H1 (cell line): Measurements from ENCODE around the gene PIGU. TPM values are rescaled to one million over a fixed set of nuclear protein-coding genes. Genes with fewer than 3 reads are reported as not detected.

Experiments
- EZH2 ChIP-seq: fragments of 200-600 bp; sonication (generic); IDR thresholded peaks from 2 replicates; pipeline ENCODE4 v1.7.1; 2012; ENCODE audit warnings: low read depth, mild to moderate bottlenecking, moderate library complexity, low read length, inconsistent platforms; ENCODE audit not compliant: severe bottlenecking
- FOSL1 ChIP-seq: IDR thresholded peaks from 2 replicates; pipeline ENCODE4 v1.6.1; 2011; ENCODE audit warnings: mild to moderate bottlenecking, low read depth, low read length, moderate library complexity; ENCODE audit not compliant: insufficient read depth
- MAFK ChIP-seq: IDR thresholded peaks from 2 replicates; pipeline ENCODE4 v1.6.1; 2012; ENCODE audit warnings: low read depth, mild to moderate bottlenecking, improper control_type of control experiment, low read length
- RAD21 ChIP-seq, 2 experiments: IDR thresholded peaks in 1 of 2; conservative IDR thresholded peaks in 1 of 2; 2 replicates each; pipeline ENCODE4 v1.6.1; 2011; ENCODE audit warnings: low read depth in 2 of 2, low read length in 2 of 2, improper control_type of control experiment in 1 of 2, inconsistent platforms in 1 of 2, mild to moderate bottlenecking in 1 of 2, moderate library complexity in 1 of 2
- RBBP5 ChIP-seq: IDR thresholded peaks from 2 replicates; pipeline ENCODE4 v1.7.1; 2012; ENCODE audit warnings: low read depth, mild to moderate bottlenecking, inconsistent platforms, low read length, moderate library complexity, borderline replicate concordance
- RXRA ChIP-seq: IDR thresholded peaks from 2 replicates; pipeline ENCODE4 v1.6.1; 2011; ENCODE audit warnings: low read depth, mild to moderate bottlenecking, low read length, moderate library complexity; ENCODE audit not compliant: insufficient read depth
- SIN3A ChIP-seq, 2 experiments: IDR thresholded peaks in 1 of 2; conservative IDR thresholded peaks in 1 of 2; 2 replicates each; pipeline ENCODE4 v1.6.1; 2011 to 2012; ENCODE audit warnings: low read length in 2 of 2, improper control_type of control experiment in 1 of 2, low read depth in 1 of 2, mild to moderate bottlenecking in 1 of 2
- SP1 ChIP-seq: IDR thresholded peaks from 2 replicates; pipeline ENCODE4 v1.6.1; 2011; ENCODE audit warnings: low read depth, low read length
- SP2 ChIP-seq: IDR thresholded peaks from 2 replicates; pipeline ENCODE4 v1.6.1; 2012; ENCODE audit warnings: mild to moderate bottlenecking, low read length, inconsistent platforms
- SUZ12 ChIP-seq: fragments of 200-600 bp; sonication (generic); IDR thresholded peaks from 2 replicates; pipeline ENCODE4 v1.6.1; 2012; ENCODE audit warnings: mild to moderate bottlenecking, inconsistent platforms, low read length, moderate library complexity, mixed read lengths
- polyA plus RNA-seq, 7 experiments: library from polyadenylated mRNA; depleted of rRNA in 3 of 7; stranded (reverse) in 5 of 7; unstranded in 2 of 7; fragments of >200 nt in 5 of 7; fragments of 200-250 nt in 2 of 7; gene quantifications; 1 replicate in 5 of 7; 2 replicates in 1 of 7; 4 replicates in 1 of 7; pipeline versions ENCODE4 v1.2.1 to v1.2.3, GENCODE V29; 2011 to 2013; ENCODE audit warnings: missing spikeins in 2 of 7, mixed read lengths in 2 of 7
- total RNA-seq: library from RNA; stranded (reverse); fragmentation: NEBNext Ultra II Directional; extraction: Animal tissue kit (Norgen Biotek cat#: 25700); gene quantifications from 2 replicates; pipeline ENCODE4 v1.2.1, GENCODE V29; 2021
- TF ChIP-seq, protein P1 (sequence below): fragments of 300-600 bp; sonication (generic); IDR thresholded peaks from 2 replicates; pipeline ENCODE4 v1.7.1; 2012; ENCODE audit warnings: low read length, moderate library complexity, mild to moderate bottlenecking, inconsistent platforms; ENCODE audit not compliant: insufficient replicate concordance

The PIGU gene
- total and polyA plus RNA-seq, 2 of the 8 experiments (the other 6 are each of a cell fraction or from before 2014, with no cell fraction given) = 28.3 to 117 TPM

DNA sequence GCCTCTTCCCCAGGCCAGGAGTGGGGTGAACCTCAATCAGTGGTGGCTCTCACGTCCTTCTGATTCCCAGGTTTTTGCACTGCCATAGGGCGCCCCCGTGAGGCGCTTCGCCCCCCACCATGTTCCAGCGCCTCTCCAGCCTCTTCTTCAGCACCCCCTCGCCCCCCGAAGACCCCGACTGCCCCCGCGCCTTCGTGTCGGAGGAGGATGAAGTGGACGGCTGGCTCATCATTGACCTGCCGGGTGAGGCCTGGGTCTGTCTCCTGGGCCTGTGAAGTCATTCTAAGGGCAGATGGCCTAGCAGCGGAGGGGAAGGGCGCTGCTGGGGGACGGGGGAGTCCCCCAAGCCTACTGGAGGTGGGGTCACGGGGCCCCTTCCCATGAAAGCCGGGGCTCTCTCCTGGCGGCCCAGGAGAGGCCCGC, 31.7 kb upstream of the PIGU start (continued):
- TF ChIP-seq EZH2 = no peak
- 0 out of 4 replicates have a peak, but pooled peaks of 1 of the 2 experiments have one; percentile 8 for TF ChIP-seq SIN3A (conservative IDR thresholded peaks at IDR 0.05 in 1 of 2, IDR thresholded peaks at IDR 0.05 in 1 of 2; ENCODE audit: low read depth in 1 of 2, low read length in 2 of 2)
- no peak for TF ChIP-seq MAFK
- TF ChIP-seq SUZ12 = no peak; the same call in 1 of the 2 replicates
- TF ChIP-seq, protein P1, sequence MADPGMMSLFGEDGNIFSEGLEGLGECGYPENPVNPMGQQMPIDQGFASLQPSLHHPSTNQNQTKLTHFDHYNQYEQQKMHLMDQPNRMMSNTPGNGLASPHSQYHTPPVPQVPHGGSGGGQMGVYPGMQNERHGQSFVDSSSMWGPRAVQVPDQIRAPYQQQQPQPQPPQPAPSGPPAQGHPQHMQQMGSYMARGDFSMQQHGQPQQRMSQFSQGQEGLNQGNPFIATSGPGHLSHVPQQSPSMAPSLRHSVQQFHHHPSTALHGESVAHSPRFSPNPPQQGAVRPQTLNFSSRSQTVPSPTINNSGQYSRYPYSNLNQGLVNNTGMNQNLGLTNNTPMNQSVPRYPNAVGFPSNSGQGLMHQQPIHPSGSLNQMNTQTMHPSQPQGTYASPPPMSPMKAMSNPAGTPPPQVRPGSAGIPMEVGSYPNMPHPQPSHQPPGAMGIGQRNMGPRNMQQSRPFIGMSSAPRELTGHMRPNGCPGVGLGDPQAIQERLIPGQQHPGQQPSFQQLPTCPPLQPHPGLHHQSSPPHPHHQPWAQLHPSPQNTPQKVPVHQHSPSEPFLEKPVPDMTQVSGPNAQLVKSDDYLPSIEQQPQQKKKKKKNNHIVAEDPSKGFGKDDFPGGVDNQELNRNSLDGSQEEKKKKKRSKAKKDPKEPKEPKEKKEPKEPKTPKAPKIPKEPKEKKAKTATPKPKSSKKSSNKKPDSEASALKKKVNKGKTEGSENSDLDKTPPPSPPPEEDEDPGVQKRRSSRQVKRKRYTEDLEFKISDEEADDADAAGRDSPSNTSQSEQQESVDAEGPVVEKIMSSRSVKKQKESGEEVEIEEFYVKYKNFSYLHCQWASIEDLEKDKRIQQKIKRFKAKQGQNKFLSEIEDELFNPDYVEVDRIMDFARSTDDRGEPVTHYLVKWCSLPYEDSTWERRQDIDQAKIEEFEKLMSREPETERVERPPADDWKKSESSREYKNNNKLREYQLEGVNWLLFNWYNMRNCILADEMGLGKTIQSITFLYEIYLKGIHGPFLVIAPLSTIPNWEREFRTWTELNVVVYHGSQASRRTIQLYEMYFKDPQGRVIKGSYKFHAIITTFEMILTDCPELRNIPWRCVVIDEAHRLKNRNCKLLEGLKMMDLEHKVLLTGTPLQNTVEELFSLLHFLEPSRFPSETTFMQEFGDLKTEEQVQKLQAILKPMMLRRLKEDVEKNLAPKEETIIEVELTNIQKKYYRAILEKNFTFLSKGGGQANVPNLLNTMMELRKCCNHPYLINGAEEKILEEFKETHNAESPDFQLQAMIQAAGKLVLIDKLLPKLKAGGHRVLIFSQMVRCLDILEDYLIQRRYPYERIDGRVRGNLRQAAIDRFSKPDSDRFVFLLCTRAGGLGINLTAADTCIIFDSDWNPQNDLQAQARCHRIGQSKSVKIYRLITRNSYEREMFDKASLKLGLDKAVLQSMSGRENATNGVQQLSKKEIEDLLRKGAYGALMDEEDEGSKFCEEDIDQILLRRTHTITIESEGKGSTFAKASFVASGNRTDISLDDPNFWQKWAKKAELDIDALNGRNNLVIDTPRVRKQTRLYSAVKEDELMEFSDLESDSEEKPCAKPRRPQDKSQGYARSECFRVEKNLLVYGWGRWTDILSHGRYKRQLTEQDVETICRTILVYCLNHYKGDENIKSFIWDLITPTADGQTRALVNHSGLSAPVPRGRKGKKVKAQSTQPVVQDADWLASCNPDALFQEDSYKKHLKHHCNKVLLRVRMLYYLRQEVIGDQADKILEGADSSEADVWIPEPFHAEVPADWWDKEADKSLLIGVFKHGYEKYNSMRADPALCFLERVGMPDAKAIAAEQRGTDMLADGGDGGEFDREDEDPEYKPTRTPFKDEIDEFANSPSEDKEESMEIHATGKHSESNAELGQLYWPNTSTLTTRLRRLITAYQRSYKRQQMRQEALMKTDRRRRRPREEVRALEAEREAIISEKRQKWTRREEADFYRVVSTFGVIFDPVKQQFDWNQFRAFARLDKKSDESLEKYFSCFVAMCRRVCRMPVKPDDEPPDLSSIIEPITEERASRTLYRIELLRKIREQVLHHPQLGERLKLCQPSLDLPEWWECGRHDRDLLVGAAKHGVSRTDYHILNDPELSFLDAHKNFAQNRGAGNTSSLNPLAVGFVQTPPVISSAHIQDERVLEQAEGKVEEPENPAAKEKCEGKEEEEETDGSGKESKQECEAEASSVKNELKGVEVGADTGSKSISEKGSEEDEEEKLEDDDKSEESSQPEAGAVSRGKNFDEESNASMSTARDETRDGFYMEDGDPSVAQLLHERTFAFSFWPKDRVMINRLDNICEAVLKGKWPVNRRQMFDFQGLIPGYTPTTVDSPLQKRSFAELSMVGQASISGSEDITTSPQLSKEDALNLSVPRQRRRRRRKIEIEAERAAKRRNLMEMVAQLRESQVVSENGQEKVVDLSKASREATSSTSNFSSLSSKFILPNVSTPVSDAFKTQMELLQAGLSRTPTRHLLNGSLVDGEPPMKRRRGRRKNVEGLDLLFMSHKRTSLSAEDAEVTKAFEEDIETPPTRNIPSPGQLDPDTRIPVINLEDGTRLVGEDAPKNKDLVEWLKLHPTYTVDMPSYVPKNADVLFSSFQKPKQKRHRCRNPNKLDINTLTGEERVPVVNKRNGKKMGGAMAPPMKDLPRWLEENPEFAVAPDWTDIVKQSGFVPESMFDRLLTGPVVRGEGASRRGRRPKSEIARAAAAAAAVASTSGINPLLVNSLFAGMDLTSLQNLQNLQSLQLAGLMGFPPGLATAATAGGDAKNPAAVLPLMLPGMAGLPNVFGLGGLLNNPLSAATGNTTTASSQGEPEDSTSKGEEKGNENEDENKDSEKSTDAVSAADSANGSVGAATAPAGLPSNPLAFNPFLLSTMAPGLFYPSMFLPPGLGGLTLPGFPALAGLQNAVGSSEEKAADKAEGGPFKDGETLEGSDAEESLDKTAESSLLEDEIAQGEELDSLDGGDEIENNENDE = no peak
- no peak for TF ChIP-seq SP1
- peak; percentile 76 to 77 for TF ChIP-seq RAD21 (IDR thresholded peaks at IDR 0.05 in 1 of 2, conservative IDR thresholded peaks at IDR 0.05 in 1 of 2; ENCODE audit: low read depth in 2 of 2, low read length in 2 of 2)
- no peak for TF ChIP-seq RBBP5
- TF ChIP-seq RXRA = no peak
- TF ChIP-seq FOSL1 = no peak
- TF ChIP-seq SP2 = no peak
